ENCODE data around the gene CBFA2T3.

DNA sequence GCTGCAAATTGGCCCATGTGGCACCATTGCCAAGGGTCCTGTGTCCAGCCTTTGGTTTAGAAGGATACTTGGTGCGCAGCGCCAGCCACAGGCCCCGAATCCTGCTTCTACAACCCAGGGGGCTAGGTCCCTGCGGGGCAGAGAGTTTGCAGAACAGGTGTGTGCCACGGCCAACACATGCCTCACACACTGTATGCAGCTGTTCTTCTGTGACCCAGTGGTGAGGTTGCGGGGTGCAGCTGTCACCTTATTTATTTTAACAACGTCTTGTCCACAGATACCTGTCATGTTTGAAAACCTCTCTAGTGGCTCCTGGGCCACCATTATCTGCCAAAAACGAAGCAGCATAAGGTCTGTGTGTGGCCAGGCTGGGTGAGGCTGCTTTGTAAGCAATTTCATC lies 11.6 kb downstream of the CBFA2T3 start:
- TF ChIP-seq, protein P1, sequence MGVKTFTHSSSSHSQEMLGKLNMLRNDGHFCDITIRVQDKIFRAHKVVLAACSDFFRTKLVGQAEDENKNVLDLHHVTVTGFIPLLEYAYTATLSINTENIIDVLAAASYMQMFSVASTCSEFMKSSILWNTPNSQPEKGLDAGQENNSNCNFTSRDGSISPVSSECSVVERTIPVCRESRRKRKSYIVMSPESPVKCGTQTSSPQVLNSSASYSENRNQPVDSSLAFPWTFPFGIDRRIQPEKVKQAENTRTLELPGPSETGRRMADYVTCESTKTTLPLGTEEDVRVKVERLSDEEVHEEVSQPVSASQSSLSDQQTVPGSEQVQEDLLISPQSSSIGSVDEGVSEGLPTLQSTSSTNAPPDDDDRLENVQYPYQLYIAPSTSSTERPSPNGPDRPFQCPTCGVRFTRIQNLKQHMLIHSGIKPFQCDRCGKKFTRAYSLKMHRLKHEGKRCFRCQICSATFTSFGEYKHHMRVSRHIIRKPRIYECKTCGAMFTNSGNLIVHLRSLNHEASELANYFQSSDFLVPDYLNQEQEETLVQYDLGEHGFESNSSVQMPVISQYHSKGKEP (tag by site-specific recombination; IDR thresholded peaks at IDR 0.05): no peak
- TF ChIP-seq, protein P2, sequence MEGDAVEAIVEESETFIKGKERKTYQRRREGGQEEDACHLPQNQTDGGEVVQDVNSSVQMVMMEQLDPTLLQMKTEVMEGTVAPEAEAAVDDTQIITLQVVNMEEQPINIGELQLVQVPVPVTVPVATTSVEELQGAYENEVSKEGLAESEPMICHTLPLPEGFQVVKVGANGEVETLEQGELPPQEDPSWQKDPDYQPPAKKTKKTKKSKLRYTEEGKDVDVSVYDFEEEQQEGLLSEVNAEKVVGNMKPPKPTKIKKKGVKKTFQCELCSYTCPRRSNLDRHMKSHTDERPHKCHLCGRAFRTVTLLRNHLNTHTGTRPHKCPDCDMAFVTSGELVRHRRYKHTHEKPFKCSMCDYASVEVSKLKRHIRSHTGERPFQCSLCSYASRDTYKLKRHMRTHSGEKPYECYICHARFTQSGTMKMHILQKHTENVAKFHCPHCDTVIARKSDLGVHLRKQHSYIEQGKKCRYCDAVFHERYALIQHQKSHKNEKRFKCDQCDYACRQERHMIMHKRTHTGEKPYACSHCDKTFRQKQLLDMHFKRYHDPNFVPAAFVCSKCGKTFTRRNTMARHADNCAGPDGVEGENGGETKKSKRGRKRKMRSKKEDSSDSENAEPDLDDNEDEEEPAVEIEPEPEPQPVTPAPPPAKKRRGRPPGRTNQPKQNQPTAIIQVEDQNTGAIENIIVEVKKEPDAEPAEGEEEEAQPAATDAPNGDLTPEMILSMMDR (tag by site-specific recombination; IDR thresholded peaks at IDR 0.05): no peak
- TF ChIP-seq ZNF354C (tag by site-specific recombination; IDR thresholded peaks at IDR 0.05; ENCODE audit: borderline replicate concordance, low read depth) (no peak), RBAK (tag by site-specific recombination; IDR thresholded peaks at IDR 0.05) (no peak), ZNF350 (tag by site-specific recombination; IDR thresholded peaks at IDR 0.05) (no peak), ZNF184 (tag by site-specific recombination; IDR thresholded peaks at IDR 0.05) (no peak), ZNF175 (tag by site-specific recombination; IDR thresholded peaks at IDR 0.05) (no peak), ZNF324 (tag by site-specific recombination; IDR thresholded peaks at IDR 0.05) (no peak), ZNF114 (tag by site-specific recombination; IDR thresholded peaks at IDR 0.05) (no peak), ZNF121 (tag by site-specific recombination; IDR thresholded peaks at IDR 0.05) (no peak)

Measured in HEK293 (cell line).